ENCODE results near the gene MAEA.

- TF ChIP-seq CTCF (IDR thresholded peaks at IDR 0.05; ENCODE audit: insufficient read depth, low read length, poor library complexity, severe bottlenecking) (no peak), EZH2phosphoT487 (conservative IDR thresholded peaks at IDR 0.05; ENCODE audit: low read length) (no peak)
These were observed 39.2 kb upstream of the MAEA start for GRCh38 chr4:1250527-1250812.
